Activated T-cell treated with anti-CD3 and anti-CD28 coated beads, Interleukin-2, amount 50 U/mL, for 1 hour (primary cell): Measurements from ENCODE around the gene CCDC82.

Experiments
- DNase-seq: peaks from one replicate; pipeline ENCODE4 v3.0.0-alpha.2; 2020

CCDC82 gene

GRCh38 chr11:96358321-96358720 is 31.4 kb downstream of the CCDC82 start:
- no peak for DNase-seq

GRCh38 chr11:96357794-96358193 is 31.9 kb downstream of the CCDC82 start:
- DNase-seq = no peak

- no peak for DNase-seq
Measured at GRCh38 chr11:96356848-96357247, 32.9 kb downstream of the CCDC82 start.

GRCh38 chr11:96342961-96343711 is 46.6 kb downstream of the CCDC82 start, which contains the start of gene MAML2:
MAML2 (minus strand) TSS chr11:96343195; CDS start chr11:96341895, 1,300 bp downstream.
- peak; percentile 86 for DNase-seq

GRCh38 chr11:96342014-96342960 is 47.4 kb downstream of the CCDC82 start:
- no peak for DNase-seq

GRCh38 chr11:96341211-96342013 is 48.3 kb downstream of the CCDC82 start:
- peak; percentile 75 for DNase-seq

GRCh38 chr11:96340555-96340885 is 49.2 kb downstream of the CCDC82 start:
- DNase-seq = no peak

GRCh38 chr11:96339706-96340554 is 49.8 kb downstream of the CCDC82 start:
- DNase-seq = no peak

- peak; percentile 34 for DNase-seq
Measured at GRCh38 chr11:96338910-96339705, 50.6 kb downstream of the CCDC82 start.

GRCh38 chr11:96337541-96338431 is 51.9 kb downstream of the CCDC82 start:
- peak; percentile 40 for DNase-seq

- DNase-seq = no peak
Measured at GRCh38 chr11:96335388-96335787, 54.3 kb downstream of the CCDC82 start.

- DNase-seq = no peak
Measured at GRCh38 chr11:96334219-96334618, 55.5 kb downstream of the CCDC82 start.

- DNase-seq = no peak
Measured at GRCh38 chr11:96333191-96333719, 56.5 kb downstream of the CCDC82 start.

- no peak for DNase-seq
Measured at GRCh38 chr11:96332126-96332771, 57.5 kb downstream of the CCDC82 start.

- DNase-seq = no peak
Measured at GRCh38 chr11:96331699-96332116, 58.0 kb downstream of the CCDC82 start.

GRCh38 chr11:96330511-96330859 is 59.2 kb downstream of the CCDC82 start:
- DNase-seq = no peak

GRCh38 chr11:96329855-96330510 is 59.7 kb downstream of the CCDC82 start:
- DNase-seq = no peak

GRCh38 chr11:96329419-96329818 is 60.3 kb downstream of the CCDC82 start:
- DNase-seq = no peak
